DND-41 (cell line): ENCODE data around the gene EXOC6.

ENCODE experiments used
- EZH2 ChIP-seq: IDR thresholded peaks from 3 replicates; pipeline ENCODE4 v1.6.1; 2012; ENCODE audit warnings: borderline replicate concordance, low read depth, mild to moderate bottlenecking, moderate library complexity, low read length, inconsistent platforms; ENCODE audit not compliant: severe bottlenecking
- TF ChIP-seq, protein P1 (sequence below): IDR thresholded peaks from 2 replicates; pipeline ENCODE4 v1.5.1; 2012; ENCODE audit warnings: borderline replicate concordance, low read length, moderate library complexity, mild to moderate bottlenecking; ENCODE audit not compliant: poor library complexity, severe bottlenecking; ENCODE audit errors: extremely low read depth

DNA sequence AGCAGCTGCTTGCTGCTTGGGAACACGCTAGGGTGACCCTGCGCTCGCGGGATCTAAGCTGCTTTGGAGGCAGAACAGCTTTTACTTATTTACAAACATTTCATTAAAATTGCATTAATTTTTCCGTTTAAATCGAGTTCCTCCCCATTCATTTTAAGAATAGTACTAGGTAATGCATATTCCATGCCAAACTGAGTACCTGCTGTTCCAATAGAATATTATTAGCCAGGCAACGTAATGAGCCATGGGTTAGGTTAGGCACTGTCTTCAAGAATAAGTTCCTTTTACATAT is 860 bp downstream of the EXOC6 start:
- TF ChIP-seq, protein P1, sequence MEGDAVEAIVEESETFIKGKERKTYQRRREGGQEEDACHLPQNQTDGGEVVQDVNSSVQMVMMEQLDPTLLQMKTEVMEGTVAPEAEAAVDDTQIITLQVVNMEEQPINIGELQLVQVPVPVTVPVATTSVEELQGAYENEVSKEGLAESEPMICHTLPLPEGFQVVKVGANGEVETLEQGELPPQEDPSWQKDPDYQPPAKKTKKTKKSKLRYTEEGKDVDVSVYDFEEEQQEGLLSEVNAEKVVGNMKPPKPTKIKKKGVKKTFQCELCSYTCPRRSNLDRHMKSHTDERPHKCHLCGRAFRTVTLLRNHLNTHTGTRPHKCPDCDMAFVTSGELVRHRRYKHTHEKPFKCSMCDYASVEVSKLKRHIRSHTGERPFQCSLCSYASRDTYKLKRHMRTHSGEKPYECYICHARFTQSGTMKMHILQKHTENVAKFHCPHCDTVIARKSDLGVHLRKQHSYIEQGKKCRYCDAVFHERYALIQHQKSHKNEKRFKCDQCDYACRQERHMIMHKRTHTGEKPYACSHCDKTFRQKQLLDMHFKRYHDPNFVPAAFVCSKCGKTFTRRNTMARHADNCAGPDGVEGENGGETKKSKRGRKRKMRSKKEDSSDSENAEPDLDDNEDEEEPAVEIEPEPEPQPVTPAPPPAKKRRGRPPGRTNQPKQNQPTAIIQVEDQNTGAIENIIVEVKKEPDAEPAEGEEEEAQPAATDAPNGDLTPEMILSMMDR: no peak
- no peak for TF ChIP-seq EZH2
